HepG2 (cell line): ENCODE results near the gene CPVL. TPM values are rescaled to one million over a fixed set of nuclear protein-coding genes. Genes with fewer than 3 reads are reported as not detected.
A peak's percentile ranks its signal among the peaks of the same experiment; 100 is the strongest.

Experiments
- ARID3A ChIP-seq: IDR thresholded peaks from 2 replicates; pipeline ENCODE4 v1.6.1; 2012; ENCODE audit warnings: low read depth, low read length, improper control_type of control experiment
- BRD4 ChIP-seq: sonication (generic); formaldehyde crosslinking; IDR thresholded peaks from 2 replicates; pipeline ENCODE4 v1.4.0; 2020; ENCODE audit warnings: missing genetic modification reagents
- DR1 ChIP-seq: sonication (generic); formaldehyde crosslinking; IDR thresholded peaks from 2 replicates; pipeline ENCODE4 v1.8.0; 2021; ENCODE audit warnings: mild to moderate bottlenecking, missing genetic modification reagents, inconsistent platforms
- ESRRA ChIP-seq: sonication (generic); formaldehyde crosslinking; IDR thresholded peaks from 2 replicates; pipeline ENCODE4 v1.5.1; 2020; ENCODE audit warnings: mild to moderate bottlenecking, low read depth, missing genetic modification reagents
- ETS1 ChIP-seq: sonication (generic); formaldehyde crosslinking; IDR thresholded peaks from 2 replicates; pipeline ENCODE4 v1.4.0; 2020; ENCODE audit warnings: missing genetic modification reagents
- FIP1L1 ChIP-seq: fragments of 200-400 bp; formaldehyde crosslinking; IDR thresholded peaks from 2 replicates; pipeline ENCODE4 v1.6.1; 2018; ENCODE audit warnings: low read depth, mild to moderate bottlenecking, low read length, moderate library complexity, borderline replicate concordance; ENCODE audit not compliant: insufficient read depth
- FOSL2 ChIP-seq: sonication (generic); formaldehyde crosslinking; IDR thresholded peaks from 2 replicates; pipeline ENCODE4 v1.4.0; 2020; ENCODE audit warnings: missing genetic modification reagents
- FOXK1 ChIP-seq: sonication (generic); formaldehyde crosslinking; IDR thresholded peaks from 2 replicates; pipeline ENCODE4 v1.4.0; 2020; ENCODE audit warnings: low read depth, missing genetic modification reagents, borderline replicate concordance
- GATAD1 ChIP-seq: IDR thresholded peaks from 2 replicates; pipeline ENCODE4 v1.6.1; 2016; ENCODE audit warnings: missing genetic modification reagents, missing compliant biosample characterization
- GATAD2A ChIP-seq: IDR thresholded peaks from 2 replicates; pipeline ENCODE4 v1.6.1; 2016
- GRHL1 ChIP-seq: sonication (generic); formaldehyde crosslinking; conservative IDR thresholded peaks from 2 replicates; pipeline ENCODE4 v1.8.0; 2022; ENCODE audit warnings: missing genetic modification reagents
- HCFC1 ChIP-seq: fragments of 150-350 bp; IDR thresholded peaks from 2 replicates; pipeline ENCODE4 v1.6.1; 2014; ENCODE audit warnings: low read depth, low read length
- HES4 ChIP-seq: sonication (generic); formaldehyde crosslinking; IDR thresholded peaks from 2 replicates; pipeline ENCODE4 v1.9.0; 2021; ENCODE audit warnings: mild to moderate bottlenecking, missing genetic modification reagents, borderline replicate concordance
- JARID2 ChIP-seq: sonication (generic); formaldehyde crosslinking; IDR thresholded peaks from 2 replicates; pipeline ENCODE4 v1.8.1; 2023; ENCODE audit warnings: missing genetic modification reagents, inconsistent platforms; ENCODE audit not compliant: insufficient replicate concordance
- MEIS1 ChIP-seq: sonication (generic); formaldehyde crosslinking; IDR thresholded peaks from 2 replicates; pipeline ENCODE4 v1.9.0; 2021; ENCODE audit warnings: mild to moderate bottlenecking, missing genetic modification reagents, moderate library complexity, borderline replicate concordance
- MTF1 ChIP-seq: sonication (generic); formaldehyde crosslinking; IDR thresholded peaks from 2 replicates; pipeline ENCODE4 v1.5.0; 2020; ENCODE audit warnings: missing genetic modification reagents
- NR2C2 ChIP-seq: sonication (generic); formaldehyde crosslinking; IDR thresholded peaks from 2 replicates; pipeline ENCODE4 v1.4.0; 2020; ENCODE audit warnings: missing genetic modification reagents, mild to moderate bottlenecking, moderate library complexity, borderline replicate concordance
- POLR2AphosphoS2 ChIP-seq: IDR thresholded peaks from 2 replicates; pipeline ENCODE4 v1.6.1; 2011; ENCODE audit warnings: low read depth, low read length, improper control_type of control experiment
- PTBP1 ChIP-seq: fragments of 200-400 bp; formaldehyde crosslinking; IDR thresholded peaks from 2 replicates; pipeline ENCODE4 v1.6.1; 2018; ENCODE audit warnings: low read length, low read depth; ENCODE audit not compliant: poor library complexity, severe bottlenecking
- SAFB2 ChIP-seq: sonication (generic); formaldehyde crosslinking; IDR thresholded peaks from 2 replicates; pipeline ENCODE4 v1.5.1; 2020; ENCODE audit warnings: missing genetic modification reagents, low read depth, mild to moderate bottlenecking, borderline replicate concordance
- SMC3 ChIP-seq: IDR thresholded peaks from 2 replicates; pipeline ENCODE4 v1.6.1; 2011; ENCODE audit warnings: low read length, improper control_type of control experiment
- TBP ChIP-seq: sonication (generic); formaldehyde crosslinking; IDR thresholded peaks from 2 replicates; pipeline ENCODE4 v1.5.0; 2020; ENCODE audit warnings: missing genetic modification reagents
- TOPORS ChIP-seq: sonication (generic); formaldehyde crosslinking; IDR thresholded peaks from 2 replicates; pipeline ENCODE4 v1.8.0; 2023; ENCODE audit warnings: mild to moderate bottlenecking, missing genetic modification reagents
- U2AF1 ChIP-seq: fragments of 200-400 bp; formaldehyde crosslinking; optimal IDR thresholded peaks from 2 replicates; pipeline ENCODE3; 2017; ENCODE audit warnings: mild to moderate bottlenecking, low read depth, low read length
- ZFY ChIP-seq: sonication (generic); formaldehyde crosslinking; IDR thresholded peaks from 2 replicates; pipeline ENCODE4 v1.4.0; 2020; ENCODE audit warnings: missing genetic modification reagents
- ZNF253 ChIP-seq: sonication (generic); formaldehyde crosslinking; IDR thresholded peaks from 2 replicates; pipeline ENCODE4 v1.8.0; 2022; ENCODE audit warnings: mild to moderate bottlenecking, missing genetic modification reagents, borderline replicate concordance
- ZNF616 ChIP-seq: sonication (generic); formaldehyde crosslinking; IDR thresholded peaks from 2 replicates; pipeline ENCODE4 v1.5.0; 2020; ENCODE audit warnings: low read depth, mild to moderate bottlenecking, missing genetic modification reagents
- ZNF629 ChIP-seq: sonication (generic); formaldehyde crosslinking; conservative IDR thresholded peaks from 2 replicates; pipeline ENCODE4 v1.5.0; 2020; ENCODE audit warnings: missing genetic modification reagents
- ZNF878 ChIP-seq: sonication (generic); formaldehyde crosslinking; IDR thresholded peaks from 2 replicates; pipeline ENCODE4 v1.8.1; 2023; ENCODE audit warnings: mild to moderate bottlenecking, missing genetic modification reagents, moderate library complexity
- polyA plus RNA-seq, 8 experiments: library from polyadenylated mRNA; depleted of rRNA in 3 of 8; stranded (reverse) in 7 of 8; unstranded in 1 of 8; fragments of >200 nt; fragmentation: Illumina TruSeq in 4 of 8; extraction: Trizol in 4 of 8; gene quantifications; 2 replicates each; pipeline versions ENCODE4 v1.2.1 to v1.2.3, GENCODE V29; 2011 to 2016; ENCODE audit warnings: low read depth in 4 of 8, missing spikeins in 1 of 8, mixed read lengths in 1 of 8; ENCODE audit not compliant: insufficient read depth in 1 of 8
- total RNA-seq, 5 experiments: library from RNA; depleted of rRNA; stranded (reverse); fragments of >200 nt; fragmentation: Illumina TruSeq; extraction: Trizol; gene quantifications; 2 replicates each; pipeline ENCODE4 v1.2.3, GENCODE V29; 2016; ENCODE audit warnings: low read depth in 1 of 5

CPVL gene
- total and polyA plus RNA-seq, 2 of the 13 experiments (the other 11 are each of a cell fraction or from before 2014, with no cell fraction given), result 59.2 to 294 TPM

GRCh38 chr7:28956608-28957063 is 189.7 kb downstream of the CPVL start (continued):
- TF ChIP-seq PTBP1 (peak; percentile 66), ESRRA (no peak), GATAD2A (CRISPR knock-in tag) (peak; percentile 37; the same call in 1 of the 2 replicates), SMC3 (peak; percentile 19; the same call in 1 of the 2 replicates), GRHL1 (CRISPR knock-in tag) (no peak), TBP (CRISPR knock-in tag) (no peak), FIP1L1 (no peak), U2AF1 (no peak), ZNF878 (CRISPR knock-in tag) (no peak), FOXK1 (CRISPR knock-in tag) (no peak), ZNF629 (CRISPR knock-in tag) (no peak), HCFC1 (0 out of 2 replicates have a peak, but pooled peaks have one; percentile 0), SAFB2 (CRISPR knock-in tag) (no peak; the same call in 1 of the 2 replicates), ZNF253 (CRISPR knock-in tag) (no peak; the same call in 1 of the 2 replicates), NR2C2 (CRISPR knock-in tag) (no peak), ETS1 (CRISPR knock-in tag) (no peak), TOPORS (CRISPR knock-in tag) (no peak), ZNF616 (CRISPR knock-in tag) (no peak), DR1 (no peak), FOSL2 (CRISPR knock-in tag) (peak; percentile 10; the same call in 1 of the 2 replicates), MEIS1 (CRISPR knock-in tag) (no peak), POLR2AphosphoS2 (no peak), GATAD1 (CRISPR knock-in tag) (no peak), JARID2 (CRISPR knock-in tag) (no peak), ZFY (CRISPR knock-in tag) (no peak), HES4 (CRISPR knock-in tag) (no peak), BRD4 (CRISPR knock-in tag) (no peak), MTF1 (CRISPR knock-in tag) (no peak), ARID3A (no peak)
